K562 (cell line): ENCODE measurements around the gene FTH1. TPM values are rescaled to one million over a fixed set of nuclear protein-coding genes. Genes with fewer than 3 reads are reported as not detected.
A peak's percentile ranks its signal among the peaks of the same experiment; 100 is the strongest.

ENCODE experiments used
- AFF4 ChIP-seq: sonication (generic); formaldehyde crosslinking; IDR thresholded peaks from 2 replicates; pipeline ENCODE4 v1.8.0; 2023; ENCODE audit warnings: mild to moderate bottlenecking, missing genetic modification reagents
- BRD9 ChIP-seq: fragments of 450-650 bp; IDR thresholded peaks from 2 replicates; pipeline ENCODE4 v1.6.1; 2018; ENCODE audit warnings: low read depth; ENCODE audit not compliant: partially characterized antibody
- CC2D1A ChIP-seq: fragments of 450-650 bp; IDR thresholded peaks from 2 replicates; pipeline ENCODE4 v1.6.1; 2017; ENCODE audit warnings: mild to moderate bottlenecking
- CHD4 ChIP-seq: fragments of 200-600 bp; sonication (generic); IDR thresholded peaks from 3 replicates; pipeline ENCODE4 v1.6.1; 2012; ENCODE audit warnings: low read depth, mild to moderate bottlenecking, mixed read lengths, low read length, inconsistent platforms; ENCODE audit not compliant: insufficient read depth, insufficient replicate concordance, poor library complexity, severe bottlenecking
- CREB1 ChIP-seq, 2 experiments: sonication (generic) in 1 of 2; formaldehyde crosslinking in 1 of 2; IDR thresholded peaks; 2 replicates each; pipeline versions ENCODE4 v1.6.1 to v1.8.0; 2012 to 2022; ENCODE audit warnings: inconsistent platforms in 1 of 2, mild to moderate bottlenecking in 1 of 2, missing genetic modification reagents in 1 of 2, moderate library complexity in 1 of 2
- JUND ChIP-seq, 2 experiments: IDR thresholded peaks; 2 replicates in 1 of 2; 3 replicates in 1 of 2; pipeline ENCODE4 v1.6.1; 2011; ENCODE audit warnings: borderline replicate concordance in 2 of 2, low read depth in 2 of 2, low read length in 2 of 2, improper control_type of control experiment in 1 of 2, missing biosample characterization in 1 of 2, missing genetic modification characterization in 1 of 2, missing genetic modification reagents in 1 of 2
- RBFOX2 ChIP-seq: fragments of 200-400 bp; formaldehyde crosslinking; IDR thresholded peaks from 2 replicates; pipeline ENCODE4 v1.6.1; 2017; ENCODE audit warnings: low read depth, mild to moderate bottlenecking, low read length, moderate library complexity
- REST ChIP-seq, 2 experiments: fragments of 450-650 bp; formaldehyde crosslinking in 1 of 2; IDR thresholded peaks; 2 replicates each; pipeline versions ENCODE4 v1.4.0 to v1.6.1; 2014 to 2020; ENCODE audit warnings: mild to moderate bottlenecking in 2 of 2, borderline replicate concordance in 1 of 2, low read depth in 1 of 2
- SMAD1 ChIP-seq: fragments of 150-350 bp; IDR thresholded peaks from 2 replicates; pipeline ENCODE4 v1.6.1; 2014; ENCODE audit warnings: low read length, low read depth; ENCODE audit not compliant: partially characterized antibody
- TCF3 ChIP-seq: sonication (generic); formaldehyde crosslinking; IDR thresholded peaks from 2 replicates; pipeline ENCODE4 v1.4.0; 2020; ENCODE audit warnings: mild to moderate bottlenecking, missing genetic modification reagents
- ZNF431 ChIP-seq: sonication (generic); formaldehyde crosslinking; IDR thresholded peaks from 2 replicates; pipeline ENCODE4 v1.8.0; 2022; ENCODE audit warnings: mild to moderate bottlenecking, missing genetic modification reagents
- polyA plus RNA-seq, 8 experiments: library from polyadenylated mRNA; depleted of rRNA in 4 of 8; stranded (reverse) in 5 of 8; unstranded in 3 of 8; fragments of >200 nt; fragmentation: Nextera tagmentation in 2 of 8; fragmentation: Illumina TruSeq in 1 of 8; extraction: Ambion mirVana in 2 of 8; extraction: Trizol in 1 of 8; gene quantifications; 2 replicates each; pipeline versions ENCODE4 v1.2.1 to v1.2.3, GENCODE V29; 2011 to 2014; ENCODE audit warnings: inconsistent platforms in 1 of 8, missing spikeins in 1 of 8
- total RNA-seq, 7 experiments: library from RNA; depleted of rRNA in 6 of 7; stranded (reverse); fragments of >200 nt in 6 of 7; fragmentation: Illumina TruSeq in 2 of 7; extraction: Trizol in 2 of 7; gene quantifications; 2 replicates each; pipeline versions ENCODE4 v1.2.1 to v1.2.3, GENCODE V29; 2011 to 2021; ENCODE audit warnings: low replicate concordance in 1 of 7
- TF ChIP-seq, protein P1 (sequence below): sonication (generic); formaldehyde crosslinking; IDR thresholded peaks from 2 replicates; pipeline ENCODE4 v1.8.0; 2022; ENCODE audit warnings: missing genetic modification reagents, mild to moderate bottlenecking, moderate library complexity, borderline replicate concordance

The FTH1 gene
- total and polyA plus RNA-seq, 9 of the 15 experiments (the other 6 are each of a cell fraction or from before 2014, with no cell fraction given): 370 to 3,146 (median 802) TPM

- TF ChIP-seq AFF4 (no peak), CC2D1A (no peak), RBFOX2 (no peak), CHD4 (no peak), BRD9 (no peak), ZNF431 (0 out of 2 replicates have a peak, but pooled peaks have one; percentile 31), TCF3 (CRISPR knock-in tag) (peak; percentile 26; the same call in 1 of the 2 replicates), CREB1 (IDR thresholded peaks at IDR 0.05) (no peak), CREB1 (CRISPR knock-in tag; IDR thresholded peaks at IDR 0.05) (no peak), JUND (IDR thresholded peaks at IDR 0.05; ENCODE audit: borderline replicate concordance, low read depth, low read length) (no peak), JUND (tag; IDR thresholded peaks at IDR 0.05; ENCODE audit: borderline replicate concordance, low read depth, low read length) (peak; percentile 65; the same call in 1 of the 3 replicates), SMAD1 (no peak), REST (IDR thresholded peaks at IDR 0.05; ENCODE audit: borderline replicate concordance) (no peak), REST (CRISPR knock-in tag; IDR thresholded peaks at IDR 0.05; ENCODE audit: low read depth) (peak; percentile 73)
- TF ChIP-seq, protein P1, sequence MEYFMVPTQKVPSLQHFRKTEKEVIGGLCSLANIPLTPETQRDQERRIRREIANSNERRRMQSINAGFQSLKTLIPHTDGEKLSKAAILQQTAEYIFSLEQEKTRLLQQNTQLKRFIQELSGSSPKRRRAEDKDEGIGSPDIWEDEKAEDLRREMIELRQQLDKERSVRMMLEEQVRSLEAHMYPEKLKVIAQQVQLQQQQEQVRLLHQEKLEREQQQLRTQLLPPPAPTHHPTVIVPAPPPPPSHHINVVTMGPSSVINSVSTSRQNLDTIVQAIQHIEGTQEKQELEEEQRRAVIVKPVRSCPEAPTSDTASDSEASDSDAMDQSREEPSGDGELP: peak; percentile 74; the same call in 1 of the 2 replicates
These were observed 4.5 kb downstream of the FTH1 start (continued) for GRCh38 chr11:61963016-61963281.
